Neutrophil (primary cell): ENCODE measurements around the gene PRDX2.
A peak's percentile ranks its signal among the peaks of the same experiment; 100 is the strongest.

Experiments used
- H3K27ac ChIP-seq: fragments of 200-600 bp; sonication (generic); 2 replicates; pipeline ENCODE4 v1.5.1; 2016; ENCODE audit warnings: mild to moderate bottlenecking, moderate library complexity
- H3K27me3 ChIP-seq: fragments of 200-600 bp; sonication (generic); 2 replicates; pipeline ENCODE4 v1.6.0; 2016; ENCODE audit warnings: mild to moderate bottlenecking
- H3K36me3 ChIP-seq: fragments of 200-600 bp; sonication (generic); 2 replicates; pipeline ENCODE4 v1.5.1; 2017
- H3K4me1 ChIP-seq, 2 experiments: fragments of 200-600 bp in 1 of 2; sonication (generic) in 1 of 2; 1 replicate in 1 of 2; 2 replicates in 1 of 2; pipeline versions ENCODE4 v1.5.1 to v1.6.1; 2013 to 2016; ENCODE audit warnings: low read depth in 1 of 2, low read length in 1 of 2, mild to moderate bottlenecking in 1 of 2, moderate library complexity in 1 of 2; ENCODE audit not compliant: control insufficient read depth in 1 of 2, insufficient read depth in 1 of 2
- H3K4me3 ChIP-seq, 2 experiments: fragments of 200-600 bp in 1 of 2; sonication (generic) in 1 of 2; 1 replicate in 1 of 2; 2 replicates in 1 of 2; pipeline ENCODE4 v1.5.1; 2013 to 2016; ENCODE audit warnings: low read depth in 1 of 2, low read length in 1 of 2, mild to moderate bottlenecking in 1 of 2, moderate library complexity in 1 of 2
- H3K9me3 ChIP-seq: fragments of 200-600 bp; sonication (generic); 2 replicates; pipeline ENCODE4 v1.5.1; 2016
- CTCF ChIP-seq: fragments of 200-600 bp; sonication (generic); IDR thresholded peaks from 2 replicates; pipeline ENCODE4 v1.5.1; 2016; ENCODE audit warnings: antibody characterized with exemption

Gene PRDX2

GRCh38 chr19:12787458-12787857 lies 14.1 kb downstream of the PRDX2 start:
- H3K27ac ChIP-seq, result peak overlapping the region; percentile 100
- H3K4me1 ChIP-seq, result peaks cover 64 to 76% of the 10 kb centered on the region in 2 experiments
- H3K9me3 ChIP-seq, result no peaks in the 10 kb centered on the region
- peak overlapping the region; percentile 49 to 99 for H3K4me3 ChIP-seq
- TF ChIP-seq CTCF, result no peak
- H3K27me3 ChIP-seq, result no peaks in the 10 kb centered on the region
- peaks cover 2% of the 10 kb centered on the region for H3K36me3 ChIP-seq

DNA sequence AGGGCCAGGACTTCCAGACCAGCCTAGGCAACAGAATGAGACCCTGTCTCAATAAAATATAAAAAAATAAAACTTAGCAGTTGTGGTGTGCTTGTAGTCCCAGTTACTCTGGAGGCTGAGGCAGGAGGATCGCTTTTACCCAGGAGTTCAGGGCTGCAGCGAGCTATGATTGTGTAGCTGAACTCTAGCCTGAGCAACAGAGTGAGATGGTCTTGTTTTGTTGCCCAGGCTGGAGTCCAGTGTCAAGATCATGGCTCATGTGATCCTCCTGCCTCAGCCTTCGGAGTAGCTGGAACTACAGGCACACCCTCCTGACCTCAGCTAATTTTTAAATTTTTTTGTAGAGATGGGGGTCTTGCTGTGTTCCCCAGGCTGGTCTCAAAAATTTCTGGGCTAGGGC lies 14.6 kb downstream of the PRDX2 start:
- H3K9me3 ChIP-seq, result no peaks in the 10 kb centered on the region
- peaks cover 69 to 81% of the 10 kb centered on the region in 2 experiments for H3K4me1 ChIP-seq
- no peaks in the 10 kb centered on the region for H3K36me3 ChIP-seq
- H3K27me3 ChIP-seq, result no peaks in the 10 kb centered on the region
- H3K27ac ChIP-seq, result peak overlapping the region; percentile 100
- no peak for TF ChIP-seq CTCF
- H3K4me3 ChIP-seq, result peak overlapping the region; percentile 49 to 99

DNA sequence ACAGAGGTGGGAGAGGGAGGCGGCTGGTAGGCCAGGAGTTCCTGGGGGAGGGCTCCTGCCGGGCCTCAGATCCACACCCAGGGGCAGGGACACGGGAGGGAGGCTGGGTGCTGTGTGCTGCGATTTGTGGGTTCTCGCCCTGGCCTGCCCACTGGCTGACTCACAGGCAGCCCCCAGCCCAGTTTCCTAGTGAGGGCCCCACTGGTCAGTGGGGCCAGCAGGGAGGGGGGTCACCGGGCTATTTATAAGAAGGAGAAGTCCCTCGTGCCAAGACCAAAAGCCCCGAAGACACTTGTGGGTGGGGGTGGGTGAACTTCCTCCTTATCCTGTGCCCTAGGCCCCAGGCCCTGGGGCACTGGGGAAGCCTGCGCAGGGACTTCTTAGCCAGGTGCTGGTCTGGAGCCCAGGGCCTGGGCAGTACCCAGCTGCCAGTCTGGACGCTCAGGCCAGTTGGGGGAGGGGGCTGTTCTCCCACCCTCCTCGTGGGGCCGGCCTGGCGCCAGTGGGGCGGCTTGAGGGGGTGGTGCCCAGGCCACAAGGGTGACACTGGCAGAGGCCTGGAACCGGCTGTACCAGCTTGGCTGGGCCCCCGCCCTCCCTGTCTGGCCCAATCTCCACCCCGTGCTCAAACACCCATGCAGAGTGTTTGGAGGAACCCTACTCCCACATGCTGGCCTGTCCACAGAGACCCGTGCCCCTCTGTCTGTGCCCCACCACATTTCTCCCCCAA lies 15.3 kb downstream of the PRDX2 start:
- H3K4me1 ChIP-seq, result peaks cover 75 to 87% of the 10 kb centered on the region in 2 experiments
- no peak for TF ChIP-seq CTCF
- H3K4me3 ChIP-seq, result peak overlapping the region; percentile 49 to 99

DNA sequence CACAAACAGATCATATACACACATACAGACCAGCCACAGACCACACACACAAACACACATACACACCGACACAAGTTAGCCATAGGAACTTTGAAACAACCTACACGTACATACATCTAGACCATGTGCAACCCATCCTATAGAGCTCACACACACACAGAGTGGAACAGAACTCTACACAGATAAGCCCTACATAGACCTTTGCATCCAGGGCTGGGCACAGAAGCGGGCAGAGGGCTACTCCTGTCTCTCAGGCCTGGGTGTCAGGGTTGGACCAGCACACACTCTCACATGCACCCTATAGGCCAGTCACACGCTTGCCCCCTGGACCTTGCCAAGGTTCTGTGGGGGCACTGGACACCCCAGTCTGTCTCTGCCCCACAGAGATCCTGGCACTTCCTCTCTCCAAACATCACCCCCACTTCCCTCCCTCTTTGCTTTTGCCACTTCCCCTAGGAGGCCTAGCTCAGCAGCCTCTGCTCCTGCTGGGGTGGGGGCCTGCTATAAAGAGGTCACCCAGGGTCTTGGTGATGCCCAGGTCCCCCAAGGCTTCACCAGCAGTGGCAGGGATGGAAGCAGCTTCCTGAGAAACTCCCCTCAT lies 16.1 kb downstream of the PRDX2 start:
- no peaks in the 10 kb centered on the region for H3K9me3 ChIP-seq
- H3K36me3 ChIP-seq, result no peaks in the 10 kb centered on the region

More for the DNA sequence above, 15.3 kb downstream of the PRDX2 start:
- H3K27me3 ChIP-seq, result no peaks in the 10 kb centered on the region
- H3K27ac ChIP-seq, result peak overlapping the region; percentile 100
- no peaks in the 10 kb centered on the region for H3K36me3 ChIP-seq
- no peaks in the 10 kb centered on the region for H3K9me3 ChIP-seq

DNA sequence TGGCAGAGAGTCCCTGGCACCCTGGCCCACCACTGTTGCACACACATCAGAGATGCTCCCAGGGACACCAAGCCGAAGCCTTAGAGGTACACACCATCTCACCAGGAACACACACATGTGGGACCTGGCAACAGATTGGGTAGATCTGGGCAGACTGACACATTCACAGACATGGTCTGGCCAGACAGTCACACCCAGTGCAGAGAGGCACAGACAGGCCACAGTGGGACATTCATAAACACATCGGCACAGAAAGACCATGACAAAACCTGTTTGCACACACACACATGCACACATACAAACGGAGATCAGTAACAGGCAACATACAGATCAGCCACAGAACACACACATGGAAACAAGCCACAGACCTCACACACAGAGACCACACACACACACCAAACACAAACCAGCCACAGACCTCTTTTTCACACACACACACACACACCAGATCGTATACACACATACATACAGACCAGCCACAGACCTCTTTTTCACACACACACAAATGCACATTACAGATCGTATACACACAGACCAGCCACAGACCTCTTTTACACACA lies 16.6 kb downstream of the PRDX2 start:
- Histone ChIP-seq H3K36me3 (no peaks in the 10 kb centered on the region), H3K9me3 (no peaks in the 10 kb centered on the region), H3K27me3 (no peaks in the 10 kb centered on the region), H3K4me3 (peak overlapping the region; percentile 49 to 99), H3K27ac (peak overlapping the region; percentile 100), H3K4me1 (peaks cover 80 to 87% of the 10 kb centered on the region in 2 experiments)
- no peak for TF ChIP-seq CTCF

More for the DNA sequence above, 16.1 kb downstream of the PRDX2 start:
- peaks cover 76 to 87% of the 10 kb centered on the region in 2 experiments for H3K4me1 ChIP-seq
- H3K4me3 ChIP-seq, result peak overlapping the region; percentile 49 to 99
- no peaks in the 10 kb centered on the region for H3K27me3 ChIP-seq
- peak; percentile 12 for TF ChIP-seq CTCF
- peak overlapping the region; percentile 100 for H3K27ac ChIP-seq
